Thyroid gland (tissue), 4 donors: Measurements from ENCODE around the gene TBC1D26. TPM values are rescaled to one million over a fixed set of nuclear protein-coding genes. Genes with fewer than 3 reads are reported as not detected.
A peak's percentile ranks its signal among the peaks of the same experiment; 100 is the strongest.
"Not testable (repeated sequence)": the region's sequence is repeated elsewhere in the genome, so short reads cannot be mapped to it uniquely, and the experiment has no call there.

Source experiments
- DNase-seq, 2 donors: peaks; one replicate each; pipeline ENCODE4 v3.0.0-alpha.2; 2019
- H3K27ac ChIP-seq, 3 donors: fragments of 200-600 bp; sonication (generic); 1 replicate in 2 of 3; 2 replicates in 1 of 3; pipeline ENCODE4 v1.5.1; 2016 to 2019; ENCODE audit warnings: mild to moderate bottlenecking in 1 of 3, moderate library complexity in 1 of 3
- H3K27me3 ChIP-seq: fragments of 200-600 bp; sonication (generic); one replicate; pipeline ENCODE4 v1.5.1; 2019
- H3K36me3 ChIP-seq, 2 donors: fragments of 200-600 bp; sonication (generic); one replicate each; pipeline ENCODE4 v1.5.1; 2016 to 2019
- H3K4me1 ChIP-seq, 2 donors: fragments of 200-600 bp; sonication (generic); one replicate each; pipeline ENCODE4 v1.5.1; 2017 to 2019
- H3K4me3 ChIP-seq, 3 donors: fragments of 200-600 bp; sonication (generic); replicated peaks in 1 of 3; 1 replicate in 2 of 3; 2 replicates in 1 of 3; pipeline ENCODE4 v1.5.1; 2016; ENCODE audit warnings: mild to moderate bottlenecking in 1 of 3
- H3K9me3 ChIP-seq: fragments of 200-600 bp; sonication (generic); one replicate; pipeline ENCODE4 v1.5.1; 2017
- POLR2A ChIP-seq, 2 donors: fragments of 450-650 bp; IDR thresholded peaks; one replicate each; pipeline ENCODE4 v1.6.1; 2017; ENCODE audit warnings: antibody characterized with exemption in 2 of 2, mild to moderate bottlenecking in 2 of 2, moderate library complexity in 1 of 2
- WGBS, 2 donors: methylation state at CpG; one replicate each; pipeline ENCODE4 v1.1.5; 2017; 5-methylcytosine and 5-hydroxymethylcytosine counted together
- intact Hi-C: fragments of 100-400 bp; cut with DNase I; formaldehyde crosslinking; loops from one replicate; pipeline ENCODE4 v1.15.1; 2023
- small RNA-seq: library from RNA; depleted of rRNA; stranded (forward); fragments of <200 nt; gene quantifications from one replicate; pipeline ENCODE3, GENCODE V24; 2016
- total RNA-seq, 4 donors: library from RNA; depleted of rRNA; stranded (reverse); fragments of >200 nt; gene quantifications; one replicate each; pipeline ENCODE4 v1.2.3, GENCODE V29; 2016
- TF ChIP-seq, protein P1 (sequence below), 6 experiments: fragments of 200-600 bp in 3 of 6; fragments of 450-650 bp in 3 of 6; sonication (generic) in 3 of 6; IDR thresholded peaks; one replicate each; pipeline ENCODE4 v1.5.1; 2016 to 2019; ENCODE audit warnings: antibody characterized with exemption in 6 of 6, mild to moderate bottlenecking in 2 of 6, inconsistent platforms in 1 of 6, moderate library complexity in 1 of 6

TBC1D26 gene
- total RNA-seq, 4 donors from 2014 or later, result 0.22 TPM; not detected in 3

DNA sequence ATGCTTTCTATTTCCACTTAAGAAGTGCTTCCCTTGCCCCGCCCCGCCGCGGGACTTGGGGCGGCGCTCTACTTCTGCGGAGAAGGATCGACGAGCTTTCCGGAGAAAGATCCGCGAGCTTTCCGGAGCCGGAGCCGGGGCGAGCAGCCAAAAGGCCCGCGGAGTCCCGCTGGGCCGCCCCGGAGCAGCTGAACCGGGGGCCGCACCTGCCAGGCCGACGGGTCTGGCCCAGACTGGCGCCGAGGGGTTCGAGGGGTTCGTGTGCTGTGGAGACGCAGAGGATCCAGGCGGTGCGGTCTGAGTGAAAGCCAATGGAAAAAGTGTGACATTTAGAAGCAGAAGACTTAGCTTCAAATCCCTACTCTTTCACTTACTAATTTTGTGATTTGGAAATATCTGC, 50.8 kb downstream of the TBC1D26 start:
- peaks cover 4 to 6% of the 10 kb centered on the region in 2 donors for H3K4me1 ChIP-seq
- peak overlapping the region in 1 of 3 donors; percentile 60 for H3K27ac ChIP-seq
- 15 to 21% methylated on average over 22 to 30 of the region's 32 CpGs for WGBS, 2 donors
- no peaks in the 10 kb centered on the region for H3K27me3 ChIP-seq
- intact Hi-C loops, result no loop called here
- DNase-seq, result peak; percentile 45 to 66
- no peak for TF ChIP-seq POLR2A (IDR thresholded peaks at IDR 0.05)
- TF ChIP-seq, protein P1, sequence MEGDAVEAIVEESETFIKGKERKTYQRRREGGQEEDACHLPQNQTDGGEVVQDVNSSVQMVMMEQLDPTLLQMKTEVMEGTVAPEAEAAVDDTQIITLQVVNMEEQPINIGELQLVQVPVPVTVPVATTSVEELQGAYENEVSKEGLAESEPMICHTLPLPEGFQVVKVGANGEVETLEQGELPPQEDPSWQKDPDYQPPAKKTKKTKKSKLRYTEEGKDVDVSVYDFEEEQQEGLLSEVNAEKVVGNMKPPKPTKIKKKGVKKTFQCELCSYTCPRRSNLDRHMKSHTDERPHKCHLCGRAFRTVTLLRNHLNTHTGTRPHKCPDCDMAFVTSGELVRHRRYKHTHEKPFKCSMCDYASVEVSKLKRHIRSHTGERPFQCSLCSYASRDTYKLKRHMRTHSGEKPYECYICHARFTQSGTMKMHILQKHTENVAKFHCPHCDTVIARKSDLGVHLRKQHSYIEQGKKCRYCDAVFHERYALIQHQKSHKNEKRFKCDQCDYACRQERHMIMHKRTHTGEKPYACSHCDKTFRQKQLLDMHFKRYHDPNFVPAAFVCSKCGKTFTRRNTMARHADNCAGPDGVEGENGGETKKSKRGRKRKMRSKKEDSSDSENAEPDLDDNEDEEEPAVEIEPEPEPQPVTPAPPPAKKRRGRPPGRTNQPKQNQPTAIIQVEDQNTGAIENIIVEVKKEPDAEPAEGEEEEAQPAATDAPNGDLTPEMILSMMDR (IDR thresholded peaks at IDR 0.05), result no peak
- H3K36me3 ChIP-seq, result no peaks in the 10 kb centered on the region
- peak overlapping the region in 1 of 3 donors; percentile 16 for H3K4me3 ChIP-seq
- no peaks in the 10 kb centered on the region for H3K9me3 ChIP-seq

DNA sequence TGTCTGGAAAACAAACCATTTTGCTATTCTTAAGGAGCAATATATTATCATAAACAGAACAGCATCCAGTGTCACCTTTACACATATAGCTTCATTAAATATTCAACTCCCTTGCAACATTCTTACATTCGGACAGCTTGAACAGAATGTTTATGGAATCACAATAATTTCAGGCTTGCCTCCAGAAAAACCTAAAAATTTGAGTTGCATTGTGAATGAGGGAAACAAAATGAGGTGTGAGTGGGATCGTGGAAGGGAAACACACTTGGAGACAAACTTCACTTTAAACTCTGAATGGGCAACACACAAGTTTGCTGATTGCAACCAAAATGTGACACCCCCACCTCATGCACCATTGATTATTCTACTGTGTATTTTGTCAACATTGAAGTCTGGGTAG, 51.4 kb downstream of the TBC1D26 start:
- no peaks in the 10 kb centered on the region for H3K36me3 ChIP-seq
- intact Hi-C loops, result no loop called here
- no peaks in the 10 kb centered on the region for H3K9me3 ChIP-seq
- no peak overlapping the region for H3K4me3 ChIP-seq
- H3K27ac ChIP-seq, result no peak overlapping the region
- H3K4me1 ChIP-seq, result peaks cover 4 to 6% of the 10 kb centered on the region in 2 donors
- H3K27me3 ChIP-seq, result no peaks in the 10 kb centered on the region
- DNase-seq, result no peak
- TF ChIP-seq, protein P1 (IDR thresholded peaks at IDR 0.05), result no peak
- no peak for TF ChIP-seq POLR2A (IDR thresholded peaks at IDR 0.05)
- 95% methylated on average over 2 of the region's 2 CpGs for WGBS, 2 donors

DNA sequence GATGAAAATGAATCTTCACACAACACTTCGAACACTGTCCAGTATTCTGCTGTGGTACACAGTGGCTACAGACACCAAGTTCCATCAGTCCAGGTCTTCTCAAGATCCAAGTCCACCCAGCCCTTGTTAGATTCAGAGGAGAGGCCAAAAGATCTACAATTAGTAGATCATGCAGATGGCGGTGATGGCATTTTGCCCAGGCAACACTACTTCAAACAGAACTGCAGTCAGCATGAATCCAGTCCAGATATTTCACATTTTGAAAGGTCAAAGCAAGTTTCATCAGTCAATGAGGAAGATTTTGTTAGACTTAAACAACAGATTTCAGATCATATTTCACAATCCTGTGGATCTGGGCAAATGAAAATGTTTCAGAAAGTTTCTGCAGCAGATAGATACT, 52.3 kb downstream of the TBC1D26 start:
- H3K4me3 ChIP-seq, intact Hi-C loops, H3K9me3 ChIP-seq, H3K4me1 ChIP-seq, H3K27ac ChIP-seq, H3K36me3 ChIP-seq, H3K27me3 ChIP-seq: not testable (repeated sequence)
- DNase-seq, result peak; percentile 77 to 81
- WGBS, 2 donors, result 68 to 70% methylated on average over 2 of the region's 2 CpGs

DNA sequence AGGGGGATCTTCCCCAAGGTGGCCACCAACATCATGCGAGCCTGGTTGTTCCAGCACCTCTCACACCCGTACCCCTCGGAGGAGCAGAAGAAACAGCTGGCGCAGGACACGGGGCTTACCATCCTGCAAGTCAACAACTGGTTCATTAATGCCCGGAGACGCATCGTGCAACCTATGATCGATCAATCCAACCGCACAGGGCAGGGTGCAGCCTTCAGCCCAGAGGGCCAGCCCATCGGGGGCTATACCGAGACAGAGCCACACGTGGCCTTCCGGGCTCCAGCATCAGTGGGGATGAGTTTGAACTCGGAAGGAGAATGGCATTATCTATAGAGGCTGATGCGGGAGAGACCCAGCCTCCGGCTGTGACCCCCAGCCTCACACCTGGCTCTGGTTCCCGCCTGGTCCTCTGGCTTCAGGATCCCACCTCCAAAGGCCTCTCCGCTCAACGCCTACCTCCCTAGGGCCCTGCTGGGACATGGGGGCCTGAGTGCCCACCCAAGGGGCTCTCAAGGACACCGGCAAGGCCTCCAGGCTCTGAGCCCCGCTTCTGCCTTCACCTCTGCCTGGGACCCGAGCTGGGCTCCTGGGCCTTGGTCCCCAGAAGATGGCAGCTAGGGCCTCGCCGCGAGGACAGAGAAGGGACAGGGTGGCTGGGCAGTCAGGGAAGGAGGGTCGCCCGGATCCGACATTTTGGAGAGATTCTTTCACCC, 55.4 kb downstream of the TBC1D26 start:
- H3K9me3 ChIP-seq, H3K4me3 ChIP-seq, DNase-seq, H3K4me1 ChIP-seq, H3K27ac ChIP-seq, H3K36me3 ChIP-seq, intact Hi-C loops, H3K27me3 ChIP-seq: not testable (repeated sequence)
- WGBS, 2 donors, result 94 to 96% methylated on average over 23 to 26 of the region's 29 CpGs

DNA sequence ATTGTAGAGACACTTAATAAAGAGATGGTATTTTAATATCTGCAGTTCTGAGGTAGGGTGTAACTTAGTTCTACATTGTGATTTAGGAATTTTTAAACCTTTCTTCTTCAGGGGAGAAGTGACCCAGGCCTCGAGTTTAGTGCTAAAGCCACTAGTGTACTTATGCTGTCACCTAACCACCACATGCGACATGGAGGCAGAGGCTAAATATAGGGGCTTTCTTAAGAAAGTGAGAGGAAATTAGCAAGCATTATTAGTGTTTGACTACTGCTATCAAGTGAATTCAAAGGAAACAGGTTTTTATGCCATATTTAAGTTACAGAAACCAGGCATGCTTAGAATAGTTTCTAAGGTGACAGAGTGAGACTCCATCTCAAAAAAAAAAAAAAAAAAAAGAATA, 56.3 kb downstream of the TBC1D26 start:
- H3K9me3 ChIP-seq, DNase-seq, H3K27ac ChIP-seq, H3K4me3 ChIP-seq, H3K36me3 ChIP-seq, intact Hi-C loops, H3K4me1 ChIP-seq, H3K27me3 ChIP-seq: not testable (repeated sequence)
- WGBS, 2 donors, result no CpG with 5 or more reads among the region's 2 CpGs

Small RNAs within 50 kb of the gene (small RNA-seq; reads per million reads assigned to genes)
- gene AC015922.1, result not detected
- gene RNA5SP436, result not detected

Other genes starting within 250 kb of the TBC1D26 start
- 10 to 100 TPM; 37.9 to 99.0 (median 67.4) TPM for gene TVP23C, start 168.8 kb upstream of the TBC1D26 start, total RNA-seq
- gene FBXW10B, start 112.6 kb upstream of the TBC1D26 start, total RNA-seq, result 10 to 100 TPM in 2 of 4 donors, 1 to 10 TPM in 2; 2.8 to 18.4 (median 8.4) TPM
- gene TRIM16, start 48.0 kb upstream of the TBC1D26 start, total RNA-seq, result 100 to 1,000 TPM in 1 of 4 donors, 10 to 100 TPM in 3; 45.4 to 125 (median 90.6) TPM
- 10 to 100 TPM; 21.9 to 55.2 (median 28.8) TPM for gene ZNF286A, start 32.5 kb upstream of the TBC1D26 start, total RNA-seq
- gene ADORA2B, start 212.8 kb downstream of the TBC1D26 start, total RNA-seq, result not detected